NCI-H774 (cell line): ENCODE data around the gene TLE2.
"Not testable (repeated sequence)": the region's sequence is repeated elsewhere in the genome, so short reads cannot be mapped to it uniquely, and the experiment has no call there.

Experiments
- DNase-seq: peaks from one replicate; lab custom pipeline; 2025; lab: John Stamatoyannopoulos, UW

Gene TLE2

DNA sequence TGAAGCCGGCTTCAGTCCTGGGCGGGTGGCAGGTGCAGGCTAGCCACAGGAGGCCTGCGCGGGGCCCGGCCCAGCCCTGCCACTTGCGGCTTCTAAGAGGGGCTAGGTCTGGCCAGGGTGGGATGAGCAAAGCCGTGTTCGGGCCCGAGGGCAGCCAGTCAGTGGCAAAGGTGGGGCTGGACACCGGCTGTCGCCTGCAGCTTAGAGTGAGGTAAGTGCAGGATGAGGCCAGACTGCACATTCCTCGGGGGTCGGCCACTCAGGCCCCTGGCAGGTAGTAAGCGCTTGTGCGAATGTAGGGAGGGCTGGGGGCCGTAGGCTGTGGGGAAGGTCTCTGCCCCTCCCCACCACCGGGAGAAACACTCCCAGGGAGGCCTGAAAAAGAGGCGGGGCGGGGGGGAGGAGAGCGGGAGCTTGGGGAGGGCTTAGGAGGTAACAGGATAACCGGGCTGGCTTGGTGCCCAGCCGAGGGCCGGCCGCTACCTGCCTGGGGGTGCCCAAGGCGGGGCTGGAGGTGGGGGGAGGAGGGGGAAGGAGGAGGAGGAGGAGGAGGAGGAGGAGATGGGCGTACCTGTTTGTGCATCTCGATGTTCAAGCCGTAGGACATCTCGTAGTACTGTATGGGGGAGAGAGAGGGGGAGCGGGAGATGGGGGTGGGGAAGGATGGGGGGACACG is 26.8 kb upstream of the TLE2 start:
- no peak for DNase-seq

GRCh38 chr19:3054972-3055740 is 26.1 kb upstream of the TLE2 start:
- DNase-seq = no peak

DNA sequence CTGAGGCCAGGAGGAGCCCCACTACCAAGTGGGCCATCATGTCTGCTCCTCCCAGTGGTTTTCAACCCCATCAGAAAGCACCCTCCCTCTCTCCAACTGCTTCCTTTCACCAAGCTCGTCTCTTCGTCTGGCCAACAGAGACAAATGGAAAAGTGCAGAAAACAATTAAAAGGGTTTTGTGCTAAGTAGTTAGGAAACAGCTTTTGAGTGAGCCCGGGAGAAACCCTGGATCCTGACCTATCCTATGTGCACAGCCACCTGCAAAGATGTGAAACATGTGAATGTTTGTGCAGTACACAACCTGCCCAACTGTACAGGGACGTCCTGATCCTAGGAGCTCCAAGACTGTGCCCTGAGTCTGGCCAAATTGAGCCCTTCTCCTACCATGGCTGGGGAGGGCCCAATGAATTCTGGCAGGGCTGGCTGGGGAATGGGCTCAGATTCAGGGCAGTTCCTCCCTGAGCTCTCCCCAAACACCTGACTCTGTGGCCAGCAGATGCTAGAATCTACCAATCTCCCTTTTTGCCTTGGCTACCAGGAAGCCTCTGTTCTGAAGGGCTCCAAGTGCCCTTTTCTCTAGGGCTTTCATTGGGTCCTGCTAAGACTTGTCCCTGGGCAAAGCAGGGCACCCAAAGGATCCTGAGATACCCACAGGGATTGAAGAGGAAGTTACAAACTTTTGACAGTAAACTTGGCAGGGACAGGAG is 25.3 kb upstream of the TLE2 start:
- DNase-seq = no peak

GRCh38 chr19:3053780-3054179 is 24.7 kb upstream of the TLE2 start:
- no peak for DNase-seq

GRCh38 chr19:3053218-3053621 is 24.1 kb upstream of the TLE2 start:
- no peak for DNase-seq

DNA sequence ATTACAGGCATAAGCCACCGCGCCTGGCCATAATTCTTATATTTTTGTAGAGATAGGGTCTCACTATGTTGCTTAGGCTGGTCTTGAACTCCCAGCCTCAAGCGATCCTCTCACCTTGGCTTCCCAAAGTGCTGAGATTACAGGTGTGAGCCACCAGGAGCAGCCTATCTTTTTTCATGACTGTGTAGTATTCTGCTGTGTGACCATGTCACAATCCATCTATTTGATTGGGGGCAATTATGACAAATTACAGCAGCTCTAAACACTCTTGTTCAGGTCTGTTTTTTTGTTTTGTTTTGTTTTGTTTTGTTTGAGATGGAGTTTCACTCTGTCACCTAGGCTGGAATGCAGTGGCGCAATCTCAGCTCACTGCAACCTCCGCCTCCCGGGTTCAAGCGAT is 20.9 kb upstream of the TLE2 start:
- DNase-seq = not testable (repeated sequence)

GRCh38 chr19:3049089-3049488 is 20.0 kb upstream of the TLE2 start:
- DNase-seq = no peak

GRCh38 chr19:3048190-3048533 is 19.1 kb upstream of the TLE2 start:
- no peak for DNase-seq

- DNase-seq = peak; percentile 82
Measured at GRCh38 chr19:3047496-3048189, 18.6 kb upstream of the TLE2 start.

DNA sequence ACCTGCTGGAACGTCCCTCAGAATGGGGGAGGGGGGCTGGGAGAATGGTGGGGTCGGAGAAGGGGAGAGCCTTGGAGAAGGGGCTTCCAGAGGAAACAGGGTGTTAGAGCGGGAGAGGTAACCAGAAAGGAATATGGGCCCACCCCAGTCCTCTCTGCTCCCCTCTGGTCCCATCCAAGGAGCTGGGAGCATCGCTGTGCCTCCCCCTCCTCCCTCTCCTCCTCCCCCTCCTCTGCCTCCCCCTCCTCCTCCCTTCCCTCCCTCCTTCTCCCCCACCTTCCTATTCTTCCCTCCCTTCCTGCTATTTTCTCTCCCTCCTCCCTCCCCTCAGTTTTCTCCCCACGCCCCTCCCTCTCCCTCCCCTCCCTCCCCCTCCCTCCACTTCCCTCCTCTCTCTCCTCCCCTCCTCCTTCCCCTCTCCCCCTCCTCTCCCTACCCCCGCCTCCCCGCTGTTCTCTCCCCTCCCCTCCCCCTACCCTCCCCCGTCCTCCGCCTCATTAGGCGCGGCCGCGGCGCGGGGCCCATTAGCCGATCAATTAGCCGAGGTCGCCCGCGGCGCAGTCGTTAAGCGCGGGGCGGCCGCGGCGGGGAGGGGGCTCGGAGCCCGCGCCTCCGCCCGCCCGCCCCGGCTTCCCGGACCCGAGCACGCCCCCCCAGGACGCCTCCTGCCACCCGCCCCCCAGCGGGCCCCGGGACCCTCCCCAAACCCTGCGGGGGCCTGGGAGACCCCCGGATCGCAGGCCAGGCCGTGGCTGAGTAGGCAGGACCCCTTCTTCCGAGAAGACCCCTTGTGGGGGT is 17.8 kb upstream of the TLE2 start:
- DNase-seq = peak; percentile 39

GRCh38 chr19:3045885-3046697 is 17.0 kb upstream of the TLE2 start:
- DNase-seq = peak; percentile 22

GRCh38 chr19:3045191-3045590 is 16.1 kb upstream of the TLE2 start:
- no peak for DNase-seq

- no peak for DNase-seq
Measured at GRCh38 chr19:3042621-3043267, 13.7 kb upstream of the TLE2 start.

DNA sequence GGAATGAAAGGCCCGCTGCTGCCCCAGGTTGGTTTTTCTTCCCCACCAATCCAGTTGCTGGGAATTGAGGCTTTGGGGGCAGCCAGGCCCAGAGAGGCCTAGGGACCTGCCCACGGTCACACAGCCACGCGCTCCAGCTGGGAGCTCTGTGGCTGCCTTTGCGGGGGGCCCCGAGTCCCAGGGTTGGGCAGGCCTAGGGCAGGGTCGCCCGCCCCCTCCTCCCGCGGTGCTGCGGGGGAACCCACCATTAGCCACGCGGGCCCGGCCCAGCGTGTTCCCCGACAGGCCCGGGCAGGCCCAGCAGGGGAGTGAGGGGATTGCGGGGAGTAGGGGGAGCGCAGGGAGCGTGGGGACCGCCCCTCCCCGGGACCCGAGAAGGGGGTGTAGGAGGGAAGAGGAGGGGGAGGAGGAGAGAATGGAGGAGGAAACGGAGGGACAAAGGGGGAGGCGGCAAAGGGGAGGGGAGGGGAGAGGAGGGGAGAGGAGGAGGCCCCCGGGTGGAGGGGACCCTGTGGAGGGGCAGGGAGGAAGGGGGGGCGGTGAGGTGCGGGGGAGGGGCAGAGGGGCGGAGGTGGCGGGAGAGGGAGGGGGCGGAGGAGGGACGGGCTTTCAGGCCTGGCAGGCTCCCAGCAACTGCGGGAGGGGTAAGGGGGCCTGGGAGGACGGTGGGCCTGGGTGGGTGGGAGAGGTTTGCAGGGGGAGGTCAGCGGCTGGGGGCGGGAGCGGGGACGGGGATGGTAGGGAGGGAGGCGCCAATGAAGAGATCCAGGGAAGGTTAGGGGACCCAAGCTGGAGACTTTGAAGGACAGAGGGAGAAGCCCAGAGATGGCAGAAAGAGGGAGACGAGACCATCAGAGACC is 12.9 kb upstream of the TLE2 start:
- DNase-seq = no peak

DNA sequence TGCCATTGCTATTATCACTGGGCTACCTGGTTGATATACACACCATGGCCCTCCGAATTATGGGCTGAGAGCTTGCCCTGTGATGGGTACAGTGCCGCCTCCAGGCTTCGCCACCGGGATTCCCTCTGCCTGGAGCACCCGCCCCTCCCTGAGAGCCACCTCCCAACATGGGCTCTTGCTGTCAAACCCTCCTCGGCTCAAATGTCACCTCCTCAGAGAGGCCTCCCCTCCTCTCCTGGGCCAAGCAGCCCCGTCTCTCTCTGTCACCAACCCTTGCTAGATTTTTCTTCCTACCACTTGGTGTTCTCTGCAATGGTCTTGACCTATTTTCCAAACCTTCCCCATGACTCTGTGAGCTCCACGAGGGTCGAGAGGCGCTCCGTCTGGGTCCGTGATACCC is 12.2 kb upstream of the TLE2 start:
- DNase-seq = no peak

DNA sequence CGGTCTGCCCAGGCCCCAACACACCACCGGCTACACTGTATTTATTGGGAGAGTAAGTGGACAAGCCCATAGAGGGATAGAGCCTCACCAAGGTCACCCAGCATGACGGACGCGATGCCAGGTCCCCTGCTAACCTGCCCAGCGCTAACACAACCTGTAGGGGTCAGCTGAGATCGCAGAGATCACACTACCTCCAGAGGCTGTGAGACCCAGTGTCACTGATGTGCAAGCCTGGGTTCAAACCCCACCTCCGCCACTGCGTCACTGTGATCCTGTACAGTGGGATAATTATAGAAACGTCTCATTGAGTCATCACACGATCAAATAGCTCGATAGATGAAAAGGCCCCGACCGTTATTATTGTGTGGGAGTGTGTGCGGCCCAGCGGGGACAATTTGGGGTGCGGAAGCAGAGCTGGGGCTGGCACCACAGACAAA is 10.6 kb upstream of the TLE2 start:
- DNase-seq = no peak

DNA sequence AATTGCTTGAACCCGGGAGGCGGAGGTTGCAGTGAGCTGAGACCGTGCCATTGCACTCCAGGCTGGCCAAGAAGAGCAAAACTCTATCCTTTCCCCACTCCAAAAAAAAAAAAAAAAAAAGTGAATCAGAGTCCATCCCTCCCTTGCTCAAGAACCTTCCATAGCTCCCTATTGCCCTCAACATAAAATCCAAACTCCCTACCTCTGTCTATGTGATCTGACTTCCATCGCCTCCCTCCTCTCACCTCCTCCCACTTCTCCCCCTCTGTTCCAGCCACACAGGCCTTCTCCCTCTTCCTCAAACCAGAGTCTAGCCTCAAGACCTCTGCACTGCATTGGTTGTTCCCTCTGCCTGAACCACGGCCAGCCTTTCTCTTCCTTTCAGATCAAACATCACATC is 10.0 kb upstream of the TLE2 start:
- no peak for DNase-seq

- DNase-seq = no peak
Measured at GRCh38 chr19:3038214-3038613, 9.1 kb upstream of the TLE2 start.

GRCh38 chr19:3036977-3037544 is 8.0 kb upstream of the TLE2 start:
- not testable (repeated sequence) for DNase-seq
